GM23338 (cell line): ENCODE results near the gene ALDH1A2. TPM values are rescaled to one million over a fixed set of nuclear protein-coding genes. Genes with fewer than 3 reads are reported as not detected.

Experiments
- ATAC-seq: fragments of 200-7000 bp; cut with Tn5 transposase; 3 replicates; pipeline ENCODE4 v1.9.1; 2020
- DNase-seq: peaks from one replicate; pipeline ENCODE4 v3.0.0-alpha.2; 2015; ENCODE audit warnings: low spot score
- H2AFZ ChIP-seq: fragments of 200-600 bp; sonication (generic); 2 replicates; pipeline ENCODE4 v1.8.0; 2016; ENCODE audit warnings: antibody characterized with exemption, mild to moderate bottlenecking, moderate library complexity
- H3F3A ChIP-seq: fragments of 200-600 bp; sonication (generic); replicated peaks from 2 replicates; pipeline ENCODE4 v1.8.0; 2017; ENCODE audit warnings: antibody characterized with exemption, mixed run types, low read depth
- H3K27ac ChIP-seq: fragments of 200-600 bp; sonication (generic); 2 replicates; pipeline ENCODE4 v1.6.1; 2016; ENCODE audit warnings: low read depth
- H3K27me3 ChIP-seq: fragments of 200-600 bp; sonication (generic); 2 replicates; pipeline ENCODE4 v1.8.0; 2016; ENCODE audit warnings: mild to moderate bottlenecking, mixed run types, moderate library complexity; ENCODE audit not compliant: insufficient read depth
- H3K36me3 ChIP-seq: fragments of 200-600 bp; sonication (generic); 2 replicates; pipeline ENCODE4 v1.8.0; 2016; ENCODE audit warnings: mild to moderate bottlenecking; ENCODE audit not compliant: insufficient read depth
- H3K4me1 ChIP-seq: fragments of 200-600 bp; sonication (generic); 2 replicates; pipeline ENCODE4 v1.8.0; 2016; ENCODE audit warnings: mild to moderate bottlenecking, moderate library complexity; ENCODE audit not compliant: insufficient read depth
- H3K4me2 ChIP-seq: fragments of 200-600 bp; sonication (generic); 2 replicates; pipeline ENCODE4 v1.7.1; 2017; ENCODE audit warnings: mixed run types
- H3K4me3 ChIP-seq: fragments of 200-600 bp; sonication (generic); 2 replicates; pipeline ENCODE4 v1.6.1; 2016; ENCODE audit warnings: mixed run types
- H3K79me2 ChIP-seq: fragments of 200-600 bp; sonication (generic); replicated peaks from 2 replicates; pipeline ENCODE4 v1.8.0; 2017; ENCODE audit warnings: mild to moderate bottlenecking; ENCODE audit not compliant: insufficient read depth
- H3K9me2 ChIP-seq: fragments of 200-600 bp; sonication (generic); 2 replicates; pipeline ENCODE4 v1.8.0; 2017; ENCODE audit not compliant: insufficient read depth
- H4K20me1 ChIP-seq: fragments of 200-600 bp; sonication (generic); replicated peaks from 2 replicates; pipeline ENCODE4 v1.8.0; 2017; ENCODE audit warnings: mild to moderate bottlenecking; ENCODE audit not compliant: insufficient read depth
- H3K27ac Mint-ChIP-seq: 2 replicates; pipeline ENCODE4 v1.8.0; 2020; ENCODE audit warnings: inconsistent platforms, mild to moderate bottlenecking, moderate library complexity, mixed read lengths
- H3K27me3 Mint-ChIP-seq: 3 replicates; pipeline ENCODE4 v1.8.0; 2022; ENCODE audit warnings: low read depth, mild to moderate bottlenecking, moderate library complexity, mixed read lengths, inconsistent platforms; ENCODE audit not compliant: insufficient read depth, poor library complexity
- H3K36me3 Mint-ChIP-seq: 3 replicates; pipeline ENCODE4 v1.8.0; 2021; ENCODE audit warnings: low read depth, mild to moderate bottlenecking, inconsistent platforms, moderate library complexity, mixed read lengths
- H3K4me1 Mint-ChIP-seq: 3 replicates; pipeline ENCODE4 v1.8.0; 2020; ENCODE audit warnings: mild to moderate bottlenecking, inconsistent platforms, mixed read lengths
- H3K4me3 Mint-ChIP-seq: 3 replicates; pipeline ENCODE4 v1.8.0; 2021; ENCODE audit warnings: moderate library complexity, mild to moderate bottlenecking, inconsistent platforms, mixed read lengths
- H3K9me3 Mint-ChIP-seq: 3 replicates; pipeline ENCODE4 v1.8.0; 2020; ENCODE audit warnings: moderate library complexity, mild to moderate bottlenecking, inconsistent platforms, mixed read lengths
- CREB1 ChIP-seq: fragments of 250-450 bp; sonication (Bioruptor Pico); IDR thresholded peaks from 2 replicates; pipeline ENCODE4 v1.5.0; 2020; ENCODE audit warnings: low read depth, mild to moderate bottlenecking, moderate library complexity
- EZH2 ChIP-seq: fragments of 200-600 bp; sonication (generic); IDR thresholded peaks from one replicate; pipeline ENCODE4 v1.8.0; 2017; ENCODE audit warnings: antibody characterized with exemption, mild to moderate bottlenecking, low read depth; ENCODE audit not compliant: unreplicated experiment
- JUNB ChIP-seq: IDR thresholded peaks from one replicate; pipeline ENCODE4 v1.6.1; 2016; ENCODE audit warnings: antibody characterized with exemption; ENCODE audit not compliant: unreplicated experiment
- NANOG ChIP-seq: IDR thresholded peaks from 2 replicates; pipeline ENCODE4 v1.6.1; 2016; ENCODE audit warnings: antibody characterized with exemption, borderline replicate concordance
- POLR2AphosphoS5 ChIP-seq: IDR thresholded peaks from 2 replicates; pipeline ENCODE4 v1.6.1; 2016; ENCODE audit warnings: antibody characterized with exemption, low read depth
- REST ChIP-seq: IDR thresholded peaks from one replicate; pipeline ENCODE4 v1.6.1; 2018; ENCODE audit warnings: antibody characterized with exemption; ENCODE audit not compliant: unreplicated experiment
- ZNF114 ChIP-seq: fragments of 250-450 bp; sonication (Bioruptor Pico); IDR thresholded peaks from 2 replicates; pipeline ENCODE4 v1.5.0; 2020; ENCODE audit warnings: mild to moderate bottlenecking, moderate library complexity
- ZNF331 ChIP-seq: fragments of 250-450 bp; sonication (Bioruptor Pico); IDR thresholded peaks from 2 replicates; pipeline ENCODE4 v1.5.0; 2020; ENCODE audit warnings: low read depth, mild to moderate bottlenecking, moderate library complexity
- ZNF462 ChIP-seq: fragments of 250-450 bp; sonication (Bioruptor Pico); IDR thresholded peaks from 2 replicates; pipeline ENCODE4 v1.5.0; 2020; ENCODE audit warnings: mild to moderate bottlenecking, moderate library complexity
- polyA plus RNA-seq: library from polyadenylated mRNA; unstranded; fragments of >200 nt; fragmentation: Nextera tagmentation; extraction: Ambion mirVana; gene quantifications from 2 replicates; pipeline ENCODE4 v1.2.1, GENCODE V29; 2016
- total RNA-seq: library from RNA; depleted of rRNA; stranded (reverse); fragments of >200 nt; shearing (Covaris generic); gene quantifications from 2 replicates; pipeline ENCODE4 v1.2.3, GENCODE V29; 2014

The ALDH1A2 gene
- total and polyA plus RNA-seq, 2 experiments from 2014 or later = 0.80 TPM; not detected in 1

- TF ChIP-seq REST (no peak), ZNF331 (CRISPR knock-in tag) (no peak), POLR2AphosphoS5 (no peak), ZNF114 (CRISPR knock-in tag) (no peak), EZH2 (no peak)
These were observed 116.1 kb downstream of the ALDH1A2 start (continued) for GRCh38 chr15:57949374-57949943.

- Histone ChIP-seq H3K9me2 (no peaks in the 10 kb centered on the region), H3K4me3 (no peak overlapping the region), H3K4me2 (no peak overlapping the region), H3K27ac (no peak overlapping the region), H3K36me3 (no peaks in the 10 kb centered on the region), H2AFZ (no peak overlapping the region), H4K20me1 (no peaks in the 10 kb centered on the region), H3K27me3 (no peaks in the 10 kb centered on the region), H3K79me2 (no peaks in the 10 kb centered on the region), H3K4me1 (no peaks in the 10 kb centered on the region), H3F3A (no peaks in the 10 kb centered on the region)
- H3K4me1 Mint-ChIP-seq = 0 out of 3 replicates have a peak, but pooled peaks cover 2% of the 10 kb centered on the region
- H3K4me3 Mint-ChIP-seq = no peak overlapping the region
- no peak for DNase-seq
- no peaks in the 10 kb centered on the region; the same call in 2 of the 3 replicates for H3K9me3 Mint-ChIP-seq
- H3K27me3 Mint-ChIP-seq = no peaks in the 10 kb centered on the region
- no peaks in the 10 kb centered on the region for H3K36me3 Mint-ChIP-seq
- H3K27ac Mint-ChIP-seq = no peak overlapping the region
- no peak for ATAC-seq
- TF ChIP-seq REST (no peak), ZNF331 (CRISPR knock-in tag) (no peak), CREB1 (no peak), ZNF114 (CRISPR knock-in tag) (no peak), NANOG (no peak), ZNF462 (CRISPR knock-in tag) (no peak), JUNB (no peak)
These were observed 116.9 kb downstream of the ALDH1A2 start for GRCh38 chr15:57948351-57949289.
